Measurements from ENCODE around the gene TWNK.

GRCh38 chr10:100972115-100972903, 15.0 kb upstream of the TWNK start:
- TF ChIP-seq CTCF (IDR thresholded peaks at IDR 0.05; ENCODE audit: low read length) (no peak), EZH2 (optimal IDR thresholded peaks at IDR 0.05; ENCODE audit: low read depth, low read length) (no peak), EZH2phosphoT487 (IDR thresholded peaks at IDR 0.05; ENCODE audit: low read length) (no peak)

Data from MM.1S (cell line).